IPS-20b (cell line): ENCODE measurements around the gene SETD6.

ENCODE experiments used
- H3K27ac ChIP-seq: one replicate; pipeline ENCODE4 v1.5.1; 2013; ENCODE audit warnings: low read length
- H3K27me3 ChIP-seq: 2 replicates; pipeline ENCODE4 v1.6.1; 2013; ENCODE audit warnings: mild to moderate bottlenecking, low read length, inconsistent platforms; ENCODE audit not compliant: insufficient read depth
- H3K36me3 ChIP-seq: 2 replicates; pipeline ENCODE4 v1.6.1; 2013; ENCODE audit warnings: low read depth, mild to moderate bottlenecking, inconsistent platforms, low read length, moderate library complexity; ENCODE audit not compliant: insufficient read depth
- H3K4me1 ChIP-seq: 2 replicates; pipeline ENCODE4 v1.6.1; 2013; ENCODE audit warnings: mild to moderate bottlenecking, control low read depth, inconsistent platforms, low read length, moderate library complexity; ENCODE audit not compliant: insufficient read depth
- H3K4me3 ChIP-seq: 2 replicates; pipeline ENCODE4 v1.5.1; 2013; ENCODE audit warnings: mild to moderate bottlenecking, low read length, inconsistent platforms
- H3K9ac ChIP-seq: 2 replicates; pipeline ENCODE4 v1.6.1; 2013; ENCODE audit warnings: low read depth, mild to moderate bottlenecking, inconsistent platforms, low read length, moderate library complexity
- H3K9me3 ChIP-seq: 2 replicates; pipeline ENCODE4 v1.6.1; 2013; ENCODE audit warnings: mild to moderate bottlenecking, low read depth, low read length, inconsistent platforms; ENCODE audit not compliant: insufficient read depth

The SETD6 gene

GRCh38 chr16:58515125-58515870 lies at the start of gene SETD6:
Gene SETD6, plus strand, starts transcription at chr16:58515517. Its CDS starts 21 bp downstream, at chr16:58515538.
- H3K27ac ChIP-seq: peak within 1 kb of the TSS; percentile 27

GRCh38 chr16:58465817-58466216 lies 49.5 kb upstream of the SETD6 start:
- no peaks in the 10 kb centered on the region for H3K9me3 ChIP-seq
- no peak overlapping the region for H3K9ac ChIP-seq
- no peak overlapping the region for H3K27ac ChIP-seq
- peaks cover 72% of the 10 kb centered on the region for H3K27me3 ChIP-seq
- peaks cover 3% of the 10 kb centered on the region; the same call in 1 of the 2 replicates for H3K4me1 ChIP-seq
- no peak overlapping the region for H3K4me3 ChIP-seq
- H3K36me3 ChIP-seq: no peaks in the 10 kb centered on the region

More at GRCh38 chr16:58515125-58515870, at the start of gene SETD6:
- no peaks in the 10 kb centered on the region for H3K27me3 ChIP-seq
- peak within 1 kb of the TSS; percentile 94; the same call in 1 of the 2 replicates for H3K9ac ChIP-seq
- H3K4me1 ChIP-seq: peaks cover 7% of the 10 kb centered on the region; the same call in 1 of the 2 replicates
- peak within 1 kb of the TSS; percentile 91 for H3K4me3 ChIP-seq
- peaks cover 49% of the 10 kb centered on the region for H3K36me3 ChIP-seq
- no peaks in the 10 kb centered on the region for H3K9me3 ChIP-seq

GRCh38 chr16:58466396-58466795 lies 48.9 kb upstream of the SETD6 start:
- Histone ChIP-seq H3K36me3 (no peaks in the 10 kb centered on the region), H3K4me1 (peaks cover 3% of the 10 kb centered on the region; the same call in 1 of the 2 replicates), H3K27me3 (peaks cover 66% of the 10 kb centered on the region), H3K27ac (no peak overlapping the region), H3K9me3 (no peaks in the 10 kb centered on the region), H3K9ac (no peak overlapping the region), H3K4me3 (no peak overlapping the region)

GRCh38 chr16:58467905-58468304 lies 47.4 kb upstream of the SETD6 start:
- Histone ChIP-seq H3K9me3 (no peaks in the 10 kb centered on the region), H3K9ac (no peak overlapping the region), H3K27ac (no peak overlapping the region), H3K4me3 (no peak overlapping the region), H3K36me3 (no peaks in the 10 kb centered on the region), H3K27me3 (peaks cover 51% of the 10 kb centered on the region), H3K4me1 (peaks cover 3% of the 10 kb centered on the region; the same call in 1 of the 2 replicates)

GRCh38 chr16:58471209-58471975 lies 43.9 kb upstream of the SETD6 start:
- no peak overlapping the region for H3K27ac ChIP-seq
- no peaks in the 10 kb centered on the region; the same call in 1 of the 2 replicates for H3K4me1 ChIP-seq
- H3K9ac ChIP-seq: no peak overlapping the region
- peaks cover 18% of the 10 kb centered on the region for H3K27me3 ChIP-seq
- no peaks in the 10 kb centered on the region for H3K36me3 ChIP-seq
- no peaks in the 10 kb centered on the region for H3K9me3 ChIP-seq
- H3K4me3 ChIP-seq: no peak overlapping the region

- H3K27me3 ChIP-seq: peaks cover 10% of the 10 kb centered on the region
- no peaks in the 10 kb centered on the region for H3K9me3 ChIP-seq
- no peak overlapping the region for H3K27ac ChIP-seq
- H3K4me3 ChIP-seq: no peak overlapping the region
- H3K36me3 ChIP-seq: no peaks in the 10 kb centered on the region
- H3K4me1 ChIP-seq: no peaks in the 10 kb centered on the region; the same call in 1 of the 2 replicates
- no peak overlapping the region for H3K9ac ChIP-seq
Observed at GRCh38 chr16:58472266-58472665, 43.1 kb upstream of the SETD6 start.

GRCh38 chr16:58472827-58473226 lies 42.5 kb upstream of the SETD6 start:
- no peak overlapping the region for H3K27ac ChIP-seq
- no peak overlapping the region for H3K9ac ChIP-seq
- no peak overlapping the region for H3K4me3 ChIP-seq
- no peaks in the 10 kb centered on the region; the same call in 1 of the 2 replicates for H3K4me1 ChIP-seq
- no peaks in the 10 kb centered on the region for H3K9me3 ChIP-seq
- H3K27me3 ChIP-seq: peaks cover 4% of the 10 kb centered on the region; the same call in 1 of the 2 replicates
- H3K36me3 ChIP-seq: no peaks in the 10 kb centered on the region

GRCh38 chr16:58474296-58474695 lies 41.0 kb upstream of the SETD6 start:
- Histone ChIP-seq H3K9me3 (no peaks in the 10 kb centered on the region), H3K27ac (no peak overlapping the region)

GRCh38 chr16:58475091-58475619 lies 40.2 kb upstream of the SETD6 start:
- no peak overlapping the region for H3K9ac ChIP-seq
- no peak overlapping the region for H3K4me3 ChIP-seq
- no peaks in the 10 kb centered on the region for H3K36me3 ChIP-seq

More at GRCh38 chr16:58474296-58474695, 41.0 kb upstream of the SETD6 start:
- Histone ChIP-seq H3K27me3 (no peaks in the 10 kb centered on the region; the same call in 1 of the 2 replicates), H3K9ac (no peak overlapping the region), H3K4me3 (no peak overlapping the region), H3K4me1 (no peaks in the 10 kb centered on the region; the same call in 1 of the 2 replicates), H3K36me3 (no peaks in the 10 kb centered on the region)

GRCh38 chr16:58476791-58477190 lies 38.5 kb upstream of the SETD6 start:
- Histone ChIP-seq H3K9ac (no peak overlapping the region), H3K4me1 (no peaks in the 10 kb centered on the region; the same call in 1 of the 2 replicates), H3K27ac (no peak overlapping the region), H3K4me3 (no peak overlapping the region), H3K9me3 (no peaks in the 10 kb centered on the region), H3K27me3 (no peaks in the 10 kb centered on the region; the same call in 1 of the 2 replicates), H3K36me3 (no peaks in the 10 kb centered on the region)

More at GRCh38 chr16:58475091-58475619, 40.2 kb upstream of the SETD6 start:
- Histone ChIP-seq H3K27me3 (no peaks in the 10 kb centered on the region; the same call in 1 of the 2 replicates), H3K27ac (no peak overlapping the region), H3K9me3 (no peaks in the 10 kb centered on the region), H3K4me1 (no peaks in the 10 kb centered on the region; the same call in 1 of the 2 replicates)

GRCh38 chr16:58478427-58478826 lies 36.9 kb upstream of the SETD6 start:
- no peaks in the 10 kb centered on the region for H3K9me3 ChIP-seq
- no peak overlapping the region for H3K27ac ChIP-seq
- H3K36me3 ChIP-seq: no peaks in the 10 kb centered on the region
- no peaks in the 10 kb centered on the region; the same call in 1 of the 2 replicates for H3K27me3 ChIP-seq
- no peaks in the 10 kb centered on the region for H3K4me1 ChIP-seq
- H3K4me3 ChIP-seq: no peak overlapping the region
- H3K9ac ChIP-seq: no peak overlapping the region
